ENCODE results near the gene HDLBP.
"Not testable (repeated sequence)": the region's sequence is repeated elsewhere in the genome, so short reads cannot be mapped to it uniquely, and the experiment has no call there.

The HDLBP gene

DNA sequence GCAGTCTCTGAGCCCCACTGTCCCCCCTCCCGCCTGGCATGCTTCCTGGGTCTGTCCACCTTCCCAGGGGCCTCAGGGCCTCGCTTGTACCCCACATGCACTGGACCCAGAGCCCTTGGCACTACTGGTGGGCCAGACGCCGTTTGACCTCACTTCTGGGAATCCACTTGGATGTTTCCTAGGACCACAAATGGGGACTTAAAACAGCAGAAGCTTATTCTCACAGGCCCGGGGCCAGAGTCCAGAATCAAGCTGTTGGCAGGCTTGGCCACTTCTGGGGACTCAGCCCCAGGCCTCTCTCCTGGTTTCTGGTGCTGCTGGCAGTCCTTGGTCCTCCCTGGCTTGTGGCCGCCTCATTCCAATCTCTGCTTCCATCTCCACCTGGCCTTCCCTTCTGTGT is 107.4 kb downstream of the HDLBP start:
- no peak for DNase-seq

DNA sequence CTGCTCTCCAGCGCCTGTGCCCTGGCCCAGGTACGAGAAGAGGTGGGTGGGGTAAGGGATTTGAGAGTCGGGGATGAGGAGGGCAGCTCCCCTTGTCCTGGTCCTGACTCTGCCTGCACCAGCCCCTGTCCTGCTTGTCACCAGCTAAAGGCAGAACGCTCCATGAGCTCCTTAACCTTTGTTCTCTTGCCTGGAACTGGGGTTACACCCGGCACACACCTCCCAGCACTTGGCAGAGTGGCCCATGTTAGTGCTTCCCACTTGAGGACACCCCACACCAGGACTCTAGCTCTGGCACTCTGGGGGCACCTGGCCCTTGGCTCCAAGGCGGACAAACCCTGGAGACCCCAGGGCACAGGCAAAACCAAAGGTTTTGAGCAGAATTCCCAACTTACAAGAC is 107.8 kb downstream of the HDLBP start:
- DNase-seq: no peak

DNA sequence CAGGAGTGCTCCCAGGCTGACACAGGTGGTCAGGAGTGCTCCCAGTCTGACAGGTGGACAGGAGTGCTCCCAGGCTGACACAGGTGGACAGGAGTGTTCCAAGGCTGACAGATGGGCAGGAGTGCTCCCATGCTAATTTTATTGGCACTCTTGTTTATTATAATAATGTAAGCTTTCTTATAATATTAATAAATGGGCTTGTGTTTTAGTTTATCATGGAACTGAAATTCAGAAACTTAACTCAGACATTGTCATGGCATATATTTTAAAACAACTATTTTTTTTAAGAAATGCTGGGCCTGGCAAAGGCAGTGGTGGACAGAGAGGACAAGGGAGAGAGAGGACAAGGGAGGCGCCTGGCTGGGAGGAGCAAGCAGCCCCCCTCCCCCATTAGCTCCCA is 108.3 kb downstream of the HDLBP start:
- no peak for DNase-seq

DNA sequence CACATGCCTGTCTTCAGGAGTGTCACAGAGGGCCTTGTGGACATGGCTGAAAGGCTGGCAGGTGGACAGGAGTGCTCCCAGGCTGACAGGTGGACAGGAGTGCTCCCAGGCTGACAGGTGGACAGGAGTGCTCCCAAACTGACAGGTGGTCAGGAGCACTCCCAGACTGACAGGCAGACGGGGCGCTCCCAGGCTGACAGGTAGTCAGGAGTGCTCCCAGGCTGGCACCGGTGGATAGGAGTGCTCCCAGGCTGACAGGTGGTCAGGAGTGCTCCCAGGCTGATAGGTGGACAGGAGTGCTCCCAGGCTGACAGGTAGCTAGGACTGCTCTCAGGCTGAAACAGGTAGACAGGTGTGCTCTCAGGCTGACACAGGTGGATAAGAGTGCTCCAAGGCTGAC is 110.4 kb downstream of the HDLBP start:
- no peak for DNase-seq

DNA sequence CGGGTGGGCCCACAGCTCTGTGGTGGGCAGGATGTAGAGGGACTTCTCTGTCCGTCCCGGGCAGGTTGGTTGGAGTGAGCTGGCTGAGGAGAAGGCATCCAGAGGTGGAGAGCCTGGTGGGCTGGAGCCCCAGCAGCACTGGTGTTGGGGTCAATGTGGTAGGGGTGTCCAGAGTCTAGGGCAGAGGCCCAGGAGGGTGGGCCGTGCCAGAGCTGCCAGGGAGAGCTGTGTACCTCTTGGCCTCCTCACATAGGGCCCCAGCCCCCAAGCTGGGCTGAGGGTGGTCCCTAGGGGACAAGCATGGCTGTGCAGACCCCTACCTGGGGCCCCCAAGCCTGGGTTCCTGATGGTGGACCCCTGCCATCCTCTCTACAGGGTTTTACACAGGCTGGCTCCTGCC is 111.0 kb downstream of the HDLBP start:
- DNase-seq: no peak

DNA sequence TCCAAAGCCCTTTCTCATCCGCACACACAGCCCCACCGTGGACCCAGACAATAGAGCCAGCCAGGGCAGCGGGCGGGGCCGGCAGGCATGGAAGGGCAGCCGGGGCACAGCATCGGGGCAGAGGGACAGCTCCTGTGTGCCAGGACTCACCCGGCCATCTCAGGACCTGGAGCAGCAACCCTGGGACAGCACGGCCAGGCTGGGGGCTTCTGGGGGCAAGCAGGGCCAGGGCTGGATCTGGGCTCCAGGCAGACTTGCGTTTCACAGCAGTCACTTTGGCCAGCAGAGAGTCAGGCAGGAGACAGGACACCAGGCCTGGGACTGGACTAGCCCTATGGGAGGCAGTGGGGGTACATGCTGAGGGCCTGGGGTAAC is 111.5 kb downstream of the HDLBP start:
- no peak for DNase-seq

DNA sequence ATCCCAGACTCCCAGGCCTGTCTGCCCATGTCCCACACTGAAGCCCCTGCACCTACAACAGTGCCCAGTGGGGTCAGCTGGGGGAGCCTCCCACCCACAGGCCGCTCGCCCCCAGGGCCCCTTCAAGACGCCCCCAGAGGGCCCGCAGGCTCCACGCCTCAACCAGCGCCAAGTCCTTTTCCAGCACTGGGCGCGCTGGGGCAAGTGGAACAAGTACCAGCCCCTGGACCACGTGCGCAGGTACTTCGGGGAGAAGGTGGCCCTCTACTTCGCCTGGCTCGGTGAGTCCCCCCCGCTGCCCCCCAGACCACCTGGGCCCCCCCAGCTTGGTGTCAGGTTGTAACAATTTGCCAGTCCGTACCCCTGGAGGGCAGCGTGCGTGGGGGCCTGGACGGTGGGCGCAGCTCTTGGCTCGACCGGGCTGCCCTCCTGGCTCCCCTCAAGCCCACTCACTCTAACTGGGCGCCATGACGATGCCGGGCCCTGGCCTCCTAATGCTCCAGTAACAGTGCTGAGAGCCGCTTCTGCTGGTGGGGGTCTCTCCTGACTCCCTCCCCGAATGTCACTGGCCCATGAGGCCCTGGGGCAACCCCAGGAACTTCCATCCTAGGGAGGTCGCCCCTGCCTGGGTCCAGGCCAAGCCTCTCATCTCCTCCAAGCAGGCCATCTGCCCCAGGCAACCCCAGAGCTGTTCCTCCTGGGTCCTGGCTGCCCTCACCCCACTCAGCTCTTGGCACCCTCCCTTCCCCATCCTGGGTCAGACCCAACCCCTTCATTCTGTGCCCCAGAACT is 112.1 kb downstream of the HDLBP start:
- DNase-seq: no peak

DNA sequence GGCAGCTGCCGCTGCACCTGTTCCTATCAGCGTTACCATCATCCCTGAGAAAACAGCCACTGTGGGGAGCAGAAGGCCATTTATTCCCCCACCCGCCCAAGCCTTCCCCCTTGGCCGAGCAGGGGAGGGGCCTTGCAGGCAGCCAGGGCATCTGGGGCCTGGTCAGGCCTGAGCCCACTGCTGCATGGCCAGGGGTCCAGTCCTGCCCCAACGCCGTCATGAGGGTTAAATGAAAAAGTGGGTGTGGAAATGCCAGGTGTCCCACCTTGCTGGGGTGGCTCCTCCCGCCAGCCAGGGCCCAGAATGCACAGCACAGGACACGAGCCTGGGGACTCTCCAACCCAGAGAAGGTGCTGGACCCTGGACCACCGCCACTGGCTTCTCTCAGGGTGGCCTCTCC is 112.8 kb downstream of the HDLBP start:
- no peak for DNase-seq

DNA sequence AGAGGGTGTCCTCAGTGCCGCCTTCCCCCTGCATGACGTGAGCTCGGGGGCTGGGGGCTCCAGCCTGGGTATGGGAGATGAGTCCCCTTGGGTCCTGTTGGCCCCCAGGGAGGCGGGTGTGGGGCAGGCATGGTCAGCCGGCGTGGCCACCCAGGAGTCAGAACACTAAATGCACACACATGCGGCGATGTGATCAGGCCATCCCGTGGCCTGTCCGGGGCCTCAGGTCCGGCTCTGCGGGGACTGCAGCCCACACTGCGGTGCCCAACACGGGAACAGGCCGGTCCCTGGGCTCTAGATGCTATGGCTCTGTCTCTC is 113.2 kb downstream of the HDLBP start:
- DNase-seq: no peak

DNA sequence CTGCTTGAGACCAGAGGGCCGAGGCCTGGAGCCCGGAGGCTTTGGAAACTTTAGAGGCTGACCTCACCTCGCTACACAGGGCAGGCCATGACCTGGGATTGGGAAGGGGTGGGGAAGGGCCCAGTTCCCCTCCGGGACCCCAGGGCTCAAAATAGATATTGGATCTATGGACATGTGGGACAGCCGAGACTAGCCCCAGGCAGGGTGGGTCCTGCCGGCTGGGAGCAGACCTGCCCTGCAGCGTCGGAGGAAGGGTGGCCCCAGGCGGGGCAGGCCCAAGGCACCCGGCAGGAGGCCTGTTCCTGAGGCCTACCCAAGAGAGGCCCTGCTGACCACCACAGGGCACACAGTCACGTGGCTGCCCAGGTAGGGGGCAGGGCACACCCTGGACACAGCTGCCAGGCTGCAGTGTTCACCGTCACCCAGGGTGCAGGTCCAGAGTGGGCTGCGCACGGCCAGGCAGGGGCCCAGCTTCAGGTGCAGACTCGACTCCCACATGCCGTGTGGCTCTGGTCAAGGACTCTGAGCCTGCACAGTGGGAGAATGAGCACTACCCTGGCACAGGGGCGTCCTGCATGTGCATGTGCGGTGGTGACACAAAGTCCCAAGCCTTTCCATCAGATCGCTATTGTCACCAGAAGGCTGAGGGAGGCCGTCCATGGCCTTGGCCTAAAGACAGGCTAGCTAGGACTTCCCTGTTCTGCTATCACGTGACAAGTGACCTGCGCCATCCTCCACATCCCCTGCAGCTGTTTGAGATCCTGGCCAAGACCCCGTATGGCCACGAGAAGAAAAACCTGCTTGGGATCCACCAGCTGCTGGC is 113.8 kb downstream of the HDLBP start:
- DNase-seq: no peak

DNA sequence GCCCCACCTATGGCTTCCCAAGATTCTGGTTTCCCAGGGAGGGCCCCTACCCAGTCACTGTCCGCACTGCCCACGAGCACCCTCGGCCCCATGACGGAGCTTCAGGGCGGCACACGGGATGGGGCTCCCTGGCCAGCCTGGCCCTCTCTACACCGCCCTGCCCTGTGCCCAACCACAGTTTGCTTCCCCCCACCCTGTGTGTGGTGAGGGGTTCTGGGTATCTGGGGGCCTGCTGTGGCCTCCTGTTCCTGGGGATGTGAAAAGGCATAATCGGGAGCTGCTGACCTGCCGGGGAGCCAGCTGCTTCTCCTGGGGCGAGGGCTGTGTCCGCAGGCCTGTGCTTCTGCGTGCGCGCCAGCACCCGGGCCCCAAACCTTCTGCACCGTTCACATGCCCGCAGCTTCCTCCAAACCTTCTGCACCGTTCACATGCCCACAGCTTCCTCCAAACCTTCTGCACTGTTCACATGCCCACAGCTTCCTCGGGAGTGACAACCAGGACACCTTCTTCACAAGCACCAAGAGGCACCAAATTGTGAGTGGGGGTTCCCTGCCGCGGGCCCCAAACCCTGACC is 114.6 kb downstream of the HDLBP start:
- DNase-seq: no peak

DNA sequence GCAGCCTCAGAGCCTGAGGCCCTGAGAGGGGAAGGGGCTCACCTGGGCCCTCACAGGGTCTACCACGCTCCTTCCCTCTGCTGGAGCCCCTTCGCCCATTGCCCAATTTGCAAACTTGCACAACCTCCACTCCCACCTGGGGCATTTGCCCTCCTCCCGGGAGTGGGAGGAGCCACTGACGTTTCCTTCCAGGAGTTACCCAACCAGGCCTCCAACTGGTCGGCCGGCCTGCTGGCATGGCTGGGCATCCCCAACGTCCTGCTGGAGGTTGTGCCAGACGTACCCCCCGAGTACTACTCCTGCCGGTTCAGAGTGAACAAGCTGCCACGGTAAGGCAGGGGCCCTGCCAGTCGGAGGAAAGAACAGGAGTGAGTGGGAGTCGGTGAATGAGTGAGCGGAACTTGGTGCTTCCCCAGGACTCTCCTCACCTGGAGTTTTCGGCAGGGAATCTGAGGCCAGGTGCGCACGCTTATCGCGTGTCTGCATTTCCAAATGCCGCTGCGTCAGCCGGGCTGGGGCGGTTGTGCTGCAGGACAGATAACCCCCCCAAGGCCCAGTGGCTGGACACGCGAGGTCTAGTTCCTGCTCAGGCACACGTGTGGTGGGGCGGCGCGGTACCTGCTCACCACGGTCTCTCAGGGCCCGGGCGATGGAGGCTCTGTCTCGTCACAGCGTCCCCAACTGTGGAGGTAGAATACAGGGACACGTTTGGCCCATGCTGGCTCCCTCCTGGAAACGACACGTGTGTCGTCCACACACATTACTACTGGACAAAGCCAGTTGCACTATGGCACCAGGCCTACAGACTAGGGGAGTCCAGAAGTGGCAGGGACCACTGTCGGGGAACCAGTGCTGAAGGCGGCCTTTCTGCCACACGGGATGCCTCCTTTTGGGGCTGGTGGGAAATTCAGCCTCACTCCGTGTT is 115.3 kb downstream of the HDLBP start:
- DNase-seq: peak in 1 of 5 donors; percentile 9

DNA sequence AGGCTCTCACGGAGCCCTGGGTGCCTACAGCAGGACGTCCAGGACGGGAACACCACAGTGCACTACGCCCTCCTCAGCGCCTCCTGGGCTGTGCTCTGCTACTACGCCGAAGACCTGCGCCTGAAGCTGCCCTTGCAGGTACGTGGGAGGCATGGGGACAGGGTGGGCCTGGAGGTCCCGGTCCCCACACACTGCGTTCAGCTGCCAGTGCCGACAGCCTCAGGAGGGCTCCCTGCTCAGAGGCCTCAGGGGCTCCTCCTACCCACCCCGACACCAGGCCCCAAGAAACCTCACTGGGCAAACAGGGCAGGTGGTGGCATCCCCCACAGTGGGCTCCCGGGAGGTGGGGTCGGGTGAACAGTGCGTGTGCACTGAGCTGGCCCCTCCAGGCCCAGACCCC is 116.2 kb downstream of the HDLBP start:
- DNase-seq: no peak

DNA sequence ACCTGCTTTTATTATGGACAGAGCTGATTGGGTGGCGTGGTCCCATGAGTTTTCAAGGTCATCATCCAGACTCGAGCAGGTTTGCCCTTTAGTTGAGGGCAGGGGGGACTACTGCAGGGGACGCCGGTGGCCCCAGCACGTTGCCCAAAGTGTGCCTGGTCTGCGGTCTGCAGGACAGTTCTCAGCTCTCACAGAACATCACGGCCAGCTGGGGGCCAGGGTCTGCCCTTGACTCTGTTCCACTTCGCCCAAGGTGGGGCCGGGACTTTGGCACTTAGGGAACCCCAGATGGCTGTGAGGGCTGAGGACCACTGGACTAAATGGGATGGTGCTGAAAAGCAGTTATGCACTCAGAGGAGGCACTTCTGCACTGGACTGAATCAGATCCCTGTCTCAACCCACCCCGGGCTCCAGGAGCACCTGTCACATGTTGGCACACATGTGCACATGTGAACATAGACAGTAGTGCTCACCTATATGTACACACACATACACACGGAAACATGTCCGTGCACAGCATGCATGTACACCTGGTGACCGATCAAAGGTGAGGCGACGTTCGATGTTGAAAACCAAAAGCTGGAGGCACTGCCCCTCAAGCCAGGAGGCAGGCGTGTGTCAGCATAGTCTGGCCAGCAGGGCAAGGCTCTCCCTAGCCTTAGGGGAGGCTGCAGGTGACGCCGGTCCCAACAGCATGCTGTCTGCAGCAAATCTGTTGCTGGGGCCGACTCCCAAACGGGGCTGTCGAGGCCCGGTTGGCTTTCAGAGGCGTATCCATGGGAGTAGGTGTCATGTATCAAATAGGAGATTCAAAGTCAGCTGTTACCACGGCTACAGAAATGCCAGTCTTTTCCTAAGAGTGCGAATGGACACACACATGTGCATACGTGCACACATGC is 116.8 kb downstream of the HDLBP start:
- DNase-seq: no peak

DNA sequence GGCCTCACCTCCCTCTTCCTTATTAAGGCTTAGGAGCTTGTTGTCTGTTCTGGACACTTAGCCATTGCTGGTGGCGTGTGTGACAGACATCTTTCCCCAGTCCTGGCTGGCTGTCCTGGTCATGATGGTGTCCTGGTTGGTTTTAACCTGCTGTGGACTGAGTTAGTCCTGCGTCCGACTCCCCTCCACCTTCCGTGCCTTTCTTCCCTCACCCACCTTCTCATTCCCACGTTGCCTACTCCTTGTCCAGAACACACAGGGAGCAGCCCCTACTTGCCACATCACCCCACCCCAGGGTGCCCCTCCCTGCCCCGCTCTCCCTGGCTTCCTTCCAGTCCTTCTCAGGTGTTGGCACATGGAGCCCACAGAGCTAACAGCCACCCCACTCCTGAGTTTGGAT is 117.5 kb downstream of the HDLBP start:
- no peak for DNase-seq

DNA sequence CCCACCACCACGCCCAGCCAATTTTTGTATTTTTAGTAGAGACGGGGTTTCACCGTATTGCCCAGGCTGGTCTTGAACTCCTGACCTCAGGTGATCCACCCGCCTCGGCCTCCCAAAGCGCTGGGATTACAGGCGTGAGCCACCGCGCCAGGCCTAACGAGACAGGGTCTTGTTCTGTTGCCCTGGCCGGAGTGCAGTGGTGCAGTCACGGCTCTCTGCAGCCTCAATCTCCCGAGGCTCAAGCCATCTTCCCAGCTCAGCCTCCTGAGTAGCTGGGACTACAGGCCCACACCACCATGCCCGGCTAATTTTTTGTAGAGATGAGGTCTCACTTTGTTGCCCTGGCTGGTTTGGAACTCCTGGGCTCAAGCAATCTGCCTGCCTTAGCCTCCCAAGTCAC is 118.2 kb downstream of the HDLBP start:
- DNase-seq: not testable (repeated sequence)

DNA sequence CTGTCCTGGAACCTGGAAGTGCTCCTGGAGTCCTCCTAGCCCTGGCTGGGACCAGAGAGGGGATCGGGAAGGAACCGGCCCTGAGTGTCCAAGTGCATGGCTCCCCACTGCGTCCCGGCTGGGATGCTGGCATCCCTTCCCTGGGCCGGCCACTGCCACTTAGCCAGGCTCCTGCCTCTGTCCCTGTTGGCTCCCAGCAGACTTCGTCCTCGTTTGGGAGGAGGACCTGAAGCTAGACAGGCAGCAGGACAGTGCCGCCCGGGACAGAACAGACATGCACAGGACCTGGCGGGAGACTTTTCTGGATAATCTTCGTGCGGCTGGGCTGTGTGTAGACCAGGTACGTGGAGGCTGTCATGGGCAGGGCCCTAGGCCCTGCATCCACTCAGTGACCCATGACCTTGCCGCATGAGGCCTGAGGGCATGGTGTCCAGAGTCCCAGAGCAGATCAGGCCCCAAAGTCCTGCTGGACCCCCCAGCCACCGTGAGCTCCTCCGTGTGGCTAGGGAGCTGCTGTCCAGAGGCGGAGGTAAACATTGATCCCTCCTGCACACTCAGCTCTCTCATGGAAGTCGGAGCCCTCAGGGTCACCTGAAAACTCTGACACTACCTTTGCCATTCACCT is 119.9 kb downstream of the HDLBP start:
- DNase-seq: no peak

DNA sequence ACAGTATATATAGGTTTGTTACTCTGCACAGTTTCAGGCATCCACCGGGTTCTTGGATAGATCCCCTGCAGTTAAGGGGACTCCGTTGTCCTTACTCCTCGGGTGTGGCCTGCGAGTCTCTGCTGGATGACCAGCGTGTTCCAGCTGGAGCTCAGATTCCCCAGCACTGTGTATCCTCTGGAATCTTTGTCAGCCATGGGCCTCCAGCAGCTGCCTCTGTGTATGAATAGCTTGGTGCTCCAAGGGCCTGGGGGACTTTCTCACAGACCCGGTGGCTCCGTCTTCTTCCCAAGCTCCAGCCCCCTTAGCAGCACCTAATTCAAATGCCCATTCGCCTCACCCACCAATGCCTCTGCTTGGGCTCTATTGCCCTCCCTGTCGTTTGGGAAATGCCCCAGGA is 120.7 kb downstream of the HDLBP start:
- DNase-seq: no peak

DNA sequence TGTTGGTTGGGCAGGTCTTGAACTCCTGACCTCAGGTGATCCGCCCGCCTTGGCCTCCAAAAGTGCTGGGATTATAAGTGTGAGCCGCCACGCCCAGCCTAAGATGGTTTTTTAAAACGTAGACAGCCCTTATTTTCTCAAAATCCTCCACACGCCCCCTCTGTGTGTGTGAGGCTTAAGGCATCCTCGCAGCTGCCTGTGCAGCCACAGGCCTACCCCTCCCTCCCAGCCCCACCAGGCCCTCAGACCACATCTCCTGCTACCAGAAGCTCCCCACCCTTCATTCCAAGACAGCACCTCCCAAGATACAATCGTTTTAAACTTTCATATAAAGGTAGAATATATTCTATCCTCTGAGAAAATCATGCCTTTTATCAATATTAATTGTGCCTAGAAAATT is 122.2 kb downstream of the HDLBP start:
- DNase-seq: no peak

DNA sequence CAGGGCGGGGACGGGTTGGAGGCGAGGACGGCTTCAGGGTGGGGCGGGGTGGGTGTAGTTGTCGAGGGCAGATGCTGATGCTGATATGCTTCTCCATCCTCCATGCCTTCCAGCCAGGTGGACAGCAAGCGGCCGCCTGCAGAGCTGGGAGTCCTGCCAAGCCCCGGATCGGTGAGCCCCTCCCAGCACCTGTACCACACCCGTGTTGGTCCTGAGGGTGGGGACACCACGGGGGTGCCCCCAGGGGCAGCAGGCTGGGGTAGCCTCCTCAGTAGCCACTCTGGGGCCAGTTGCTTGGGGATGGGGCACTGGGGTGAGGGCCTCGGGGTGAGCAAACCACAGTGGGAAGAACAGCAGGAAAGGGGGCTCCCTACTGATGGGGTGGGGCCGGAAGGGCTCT is 124.4 kb downstream of the HDLBP start:
- DNase-seq: no peak

DNA sequence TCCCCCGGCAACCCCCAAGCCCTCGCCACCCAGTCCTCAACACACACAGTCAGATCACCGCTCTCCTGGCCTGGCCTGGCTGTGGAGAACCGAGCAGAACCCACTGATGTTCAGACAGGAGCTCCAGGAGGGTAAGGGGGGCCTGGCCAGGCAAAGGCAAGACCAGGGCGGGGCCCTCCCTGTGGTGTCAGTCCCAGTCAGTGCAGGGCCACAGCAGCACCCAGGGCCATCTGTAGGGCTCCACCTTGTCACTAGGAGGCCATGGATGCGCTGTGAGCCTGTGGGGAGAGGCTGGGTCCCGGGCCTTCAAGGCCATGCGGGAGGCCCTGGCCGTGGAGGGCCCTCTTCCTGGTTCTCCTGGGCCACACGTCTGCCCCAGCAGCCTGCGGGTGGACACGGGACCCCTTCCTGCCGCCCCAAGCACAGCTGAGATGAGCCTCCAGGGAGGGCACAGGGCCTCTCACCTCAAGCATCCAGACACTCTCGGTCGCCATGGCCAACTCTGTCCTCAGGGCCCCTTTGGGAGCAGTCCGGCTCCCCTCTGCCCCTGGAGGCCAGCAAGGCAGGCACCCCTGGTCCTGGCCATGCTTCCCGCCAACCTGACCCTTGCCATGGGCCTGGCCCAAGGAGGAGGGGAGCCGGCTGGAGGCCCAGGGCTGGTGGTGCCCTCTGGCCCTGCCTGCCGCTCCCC is 125.0 kb downstream of the HDLBP start:
- no peak for DNase-seq
